GM18951 (cell line): Measurements from ENCODE around the gene TOR4A.

Experiments
- POLR2A ChIP-seq: IDR thresholded peaks from 4 replicates; pipeline ENCODE4 v1.6.1; 2011; ENCODE audit warnings: mild to moderate bottlenecking; ENCODE audit not compliant: insufficient read length, insufficient read depth; ENCODE audit errors: extremely low read depth
- in situ Hi-C: fragments of 300-500 bp; cut with MboI; formaldehyde crosslinking; loops from one replicate; pipeline ENCODE4 v1.12.0; 2022; ENCODE audit warnings: low sequenced_read_pairs, mixed read lengths, inconsistent platforms; ENCODE audit not compliant: unreplicated experiment

Gene TOR4A

GRCh38 chr9:137266162-137266527, 11.4 kb upstream of the TOR4A start:
- no peak for TF ChIP-seq POLR2A
- in situ Hi-C loops, result no loop called here

DNA sequence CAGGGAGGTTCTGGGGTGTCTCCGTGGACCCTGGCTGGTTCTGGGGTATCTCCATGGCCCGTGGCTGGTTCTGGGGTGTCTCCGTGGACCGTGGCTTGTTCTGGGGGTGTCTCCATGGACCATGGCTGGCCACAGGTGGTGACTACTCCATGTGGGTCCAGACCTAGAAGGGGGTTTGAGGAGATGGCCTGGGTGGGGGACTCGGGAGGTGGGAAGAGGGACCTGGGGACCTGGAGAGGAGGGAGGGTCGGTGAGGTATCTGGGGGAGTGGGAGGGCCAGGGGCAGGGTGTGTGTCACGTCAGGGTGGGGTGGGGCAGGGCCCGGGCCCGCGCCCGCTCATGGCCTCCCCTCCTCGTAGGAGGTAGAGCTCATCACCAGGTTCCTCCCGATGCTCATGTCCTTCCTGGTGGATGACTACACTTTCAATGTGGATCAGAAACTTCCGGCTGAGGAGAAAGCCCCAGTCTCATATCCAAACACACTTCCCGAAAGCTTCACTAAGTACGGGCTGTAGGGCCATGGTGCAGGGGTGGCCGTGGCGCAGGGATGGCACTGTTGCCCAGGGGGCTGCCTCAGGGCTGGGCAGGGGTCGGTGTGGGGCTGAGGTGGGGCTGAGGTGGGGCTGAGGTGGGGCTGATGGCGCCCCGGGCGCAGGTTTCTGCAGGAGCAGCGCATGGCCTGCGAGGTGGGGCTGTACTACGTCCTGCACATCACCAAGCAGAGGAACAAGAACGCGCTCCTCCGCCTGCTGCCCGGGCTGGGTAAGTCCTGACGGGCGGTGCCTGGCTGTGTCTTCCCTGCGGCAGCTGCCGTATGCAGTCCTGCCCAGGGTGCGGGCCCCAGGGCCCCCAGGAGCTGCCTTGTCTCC, 10.7 kb upstream of the TOR4A start:
- no peak for TF ChIP-seq POLR2A
- in situ Hi-C loops, result no loop called here

DNA sequence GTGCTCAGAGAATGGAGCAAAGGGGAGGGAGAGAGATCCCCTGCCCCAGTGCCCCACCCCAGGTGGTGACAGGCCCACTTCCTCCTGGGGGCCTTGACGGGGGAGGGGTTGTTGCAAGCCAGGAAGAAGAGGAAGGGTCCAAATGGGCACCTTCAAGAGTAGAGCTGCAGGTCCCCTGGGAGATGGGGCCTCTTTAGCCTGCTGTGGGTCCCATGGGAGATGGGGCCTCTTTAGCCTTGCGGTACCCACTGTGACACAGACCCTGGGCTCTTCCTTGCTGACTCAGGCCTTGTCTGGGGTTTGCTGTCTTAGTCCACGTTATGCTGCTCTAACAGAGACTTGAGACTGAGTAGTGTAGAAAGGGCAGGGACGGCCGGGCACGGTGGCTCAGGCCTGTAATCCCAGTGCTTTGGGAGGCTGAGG, 9.6 kb upstream of the TOR4A start:
- in situ Hi-C loops, result no loop called here
- no peak for TF ChIP-seq POLR2A

DNA sequence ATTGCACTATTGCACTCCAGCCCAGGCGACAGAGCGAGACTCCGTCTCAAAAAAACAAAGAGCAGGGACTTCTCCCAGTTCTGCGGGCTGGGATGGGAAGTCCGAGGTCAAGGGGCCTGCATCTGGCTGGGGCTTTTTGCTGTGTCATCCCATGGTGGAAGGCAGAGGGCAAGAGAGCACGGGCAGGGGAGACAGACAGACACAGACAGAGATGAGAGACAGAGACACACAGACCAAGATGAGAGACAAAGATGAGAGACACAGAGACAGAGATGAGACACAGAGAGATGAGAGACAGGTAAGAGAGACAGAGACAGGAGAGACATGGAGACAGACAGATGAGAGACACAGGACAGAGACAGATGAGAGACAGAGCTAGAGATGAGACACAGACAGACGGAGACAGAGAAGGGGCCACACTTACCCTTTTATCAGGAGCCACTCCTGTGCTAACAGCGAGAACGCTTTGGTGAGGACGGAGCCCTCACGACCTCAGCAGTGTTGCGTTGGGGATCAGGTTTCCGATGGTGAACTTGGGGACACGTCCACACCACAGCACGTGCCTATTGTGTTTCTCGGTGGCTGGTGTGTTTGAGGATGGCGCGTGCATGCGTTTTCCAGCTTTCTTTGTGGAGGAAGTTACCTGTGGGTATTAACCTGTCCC, 8.9 kb upstream of the TOR4A start:
- no peak for TF ChIP-seq POLR2A
- in situ Hi-C loops, result no loop called here

DNA sequence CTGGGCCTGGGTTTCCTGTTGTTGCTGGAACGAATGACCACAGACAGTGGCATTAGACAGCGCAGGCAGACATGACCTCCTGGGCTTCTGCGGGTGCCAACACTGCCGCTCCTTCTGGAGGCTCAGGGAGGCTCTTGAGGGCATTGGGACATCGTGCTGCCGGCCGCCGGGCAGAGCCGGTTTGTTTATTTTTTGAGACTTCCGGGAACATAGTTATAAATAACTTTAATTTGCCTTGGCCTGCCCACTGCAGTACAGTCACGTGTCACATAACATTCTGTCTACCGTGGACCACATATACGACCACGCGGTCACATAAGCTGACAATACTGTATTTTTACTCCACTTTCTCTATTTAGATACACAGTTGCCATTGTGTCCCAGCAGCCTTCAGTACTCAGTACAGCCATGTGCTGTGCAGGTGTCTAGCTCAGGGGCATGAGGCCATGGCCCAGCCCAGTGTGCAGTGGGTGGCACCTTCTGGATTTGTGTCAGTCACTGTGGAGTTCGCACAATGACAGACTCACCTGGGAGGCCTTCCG, 8.2 kb upstream of the TOR4A start:
- in situ Hi-C loops, result no loop called here
- TF ChIP-seq POLR2A, result no peak

- in situ Hi-C loops, result no loop called here
Observed at GRCh38 chr9:137270929-137271695, 6.4 kb upstream of the TOR4A start.

GRCh38 chr9:137271696-137272076, 5.8 kb upstream of the TOR4A start:
- no peak for TF ChIP-seq POLR2A
- in situ Hi-C loops, result no loop called here

More at GRCh38 chr9:137270929-137271695, 6.4 kb upstream of the TOR4A start:
- TF ChIP-seq POLR2A, result no peak

DNA sequence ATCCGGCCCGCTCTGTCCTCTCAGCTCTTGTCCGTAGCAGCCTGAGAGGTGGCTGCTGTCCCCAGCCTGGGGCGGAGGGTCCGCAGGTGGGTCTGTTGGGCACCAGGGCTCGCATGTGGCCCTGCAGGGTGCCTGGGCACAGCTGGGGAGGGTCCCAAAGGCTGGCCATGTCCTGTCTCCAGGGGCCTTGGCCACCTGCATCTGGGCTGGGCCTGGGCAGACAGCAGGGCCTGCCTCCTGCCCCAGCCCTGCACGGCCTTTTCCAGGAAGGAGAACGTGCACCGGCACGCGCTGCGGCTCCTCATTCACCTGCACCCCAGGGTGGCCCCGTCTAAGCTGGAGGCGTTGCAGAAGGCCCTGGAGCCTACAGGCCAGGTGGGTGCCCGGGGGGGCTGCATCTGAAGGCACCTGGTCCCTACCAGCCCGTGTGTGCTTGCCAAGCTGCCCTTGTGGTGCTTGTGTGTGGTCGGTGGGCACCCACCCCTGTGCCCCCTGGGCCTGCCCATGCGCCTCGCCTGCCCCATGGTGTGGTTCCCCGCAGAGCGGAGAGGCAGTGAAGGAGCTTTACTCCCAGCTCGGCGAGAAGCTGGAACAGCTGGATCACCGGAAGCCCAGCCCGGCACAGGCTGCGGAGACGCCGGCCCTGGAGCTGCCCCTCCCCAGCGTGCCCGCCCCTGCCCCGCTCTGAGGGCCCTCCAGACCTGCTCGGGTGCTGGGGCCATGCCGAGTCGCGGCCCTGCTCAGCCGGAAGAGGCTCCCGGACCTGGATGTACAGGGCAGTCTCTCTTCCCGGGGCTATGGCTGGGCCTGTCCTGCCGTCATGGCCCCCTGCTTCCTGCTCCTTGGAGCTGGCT, 5.1 kb upstream of the TOR4A start:
- no peak for TF ChIP-seq POLR2A
- in situ Hi-C loops, result no loop called here

- TF ChIP-seq POLR2A, result no peak
- in situ Hi-C loops, result no loop called here
Observed at GRCh38 chr9:137273095-137273490, 4.4 kb upstream of the TOR4A start.

- TF ChIP-seq POLR2A, result no peak
- in situ Hi-C loops, result no loop called here
Observed at GRCh38 chr9:137273611-137274320, 3.8 kb upstream of the TOR4A start.

GRCh38 chr9:137275203-137275587, 2.3 kb upstream of the TOR4A start:
- no peak for TF ChIP-seq POLR2A
- in situ Hi-C loops, result no loop called here
